HepG2 (cell line): ENCODE results near the gene ZSCAN31. TPM values are rescaled to one million over a fixed set of nuclear protein-coding genes. Genes with fewer than 3 reads are reported as not detected.

Experiments
- DMAP1 ChIP-seq: IDR thresholded peaks from 2 replicates; pipeline ENCODE4 v1.6.1; 2016
- GABPA ChIP-seq, 2 experiments: IDR thresholded peaks; 2 replicates each; pipeline ENCODE4 v1.6.1; 2011 to 2016; ENCODE audit warnings: low read depth in 2 of 2, low read length in 1 of 2, missing biosample characterization in 1 of 2, missing genetic modification characterization in 1 of 2
- GATAD1 ChIP-seq: IDR thresholded peaks from 2 replicates; pipeline ENCODE4 v1.6.1; 2016; ENCODE audit warnings: missing genetic modification reagents, missing compliant biosample characterization
- GLMP ChIP-seq: sonication (generic); formaldehyde crosslinking; IDR thresholded peaks from 2 replicates; pipeline ENCODE4 v1.9.0; 2021; ENCODE audit warnings: missing genetic modification reagents, mild to moderate bottlenecking, borderline replicate concordance
- GZF1 ChIP-seq: sonication (generic); formaldehyde crosslinking; IDR thresholded peaks from 2 replicates; pipeline ENCODE4 v1.5.1; 2020; ENCODE audit warnings: mild to moderate bottlenecking, missing genetic modification reagents
- HHEX ChIP-seq: IDR thresholded peaks from 2 replicates; pipeline ENCODE4 v1.6.1; 2016; ENCODE audit warnings: control low read depth
- KDM2A ChIP-seq: sonication (generic); formaldehyde crosslinking; IDR thresholded peaks from 2 replicates; pipeline ENCODE4 v1.4.0; 2020; ENCODE audit warnings: low read depth, missing genetic modification reagents, borderline replicate concordance
- LCORL ChIP-seq, 2 experiments: fragments of 450-650 bp in 1 of 2; sonication (generic) in 1 of 2; formaldehyde crosslinking in 1 of 2; IDR thresholded peaks; 2 replicates each; pipeline versions ENCODE4 v1.5.0 to v1.6.1; 2017 to 2020; ENCODE audit warnings: antibody characterized with exemption in 1 of 2, missing genetic modification reagents in 1 of 2
- NR3C1 ChIP-seq: sonication (generic); formaldehyde crosslinking; IDR thresholded peaks from 2 replicates; pipeline ENCODE4 v1.4.0; 2020; ENCODE audit warnings: missing genetic modification reagents
- RFXANK ChIP-seq: IDR thresholded peaks from 2 replicates; pipeline ENCODE4 v1.6.1; 2016
- SNAPC2 ChIP-seq: sonication (generic); formaldehyde crosslinking; IDR thresholded peaks from 2 replicates; pipeline ENCODE4 v1.8.1; 2022; ENCODE audit warnings: mild to moderate bottlenecking, missing genetic modification reagents
- SPEN ChIP-seq: sonication (generic); formaldehyde crosslinking; IDR thresholded peaks from 2 replicates; pipeline ENCODE4 v1.5.1; 2020; ENCODE audit warnings: low read depth, mild to moderate bottlenecking, missing genetic modification reagents
- TFDP1 ChIP-seq: IDR thresholded peaks from 2 replicates; pipeline ENCODE4 v1.6.1; 2016; ENCODE audit warnings: missing compliant biosample characterization, missing genetic modification reagents, borderline replicate concordance
- ZNF264 ChIP-seq: sonication (generic); formaldehyde crosslinking; IDR thresholded peaks from 2 replicates; pipeline ENCODE4 v1.4.0; 2020; ENCODE audit warnings: missing genetic modification reagents
- ZNF343 ChIP-seq: sonication (generic); formaldehyde crosslinking; IDR thresholded peaks from 2 replicates; pipeline ENCODE4 v1.4.0; 2020; ENCODE audit warnings: mild to moderate bottlenecking, missing genetic modification reagents
- ZNF709 ChIP-seq: sonication (generic); formaldehyde crosslinking; IDR thresholded peaks from 2 replicates; pipeline ENCODE4 v1.5.0; 2020; ENCODE audit warnings: mild to moderate bottlenecking, missing genetic modification reagents
- ZNF749 ChIP-seq: sonication (generic); formaldehyde crosslinking; IDR thresholded peaks from 2 replicates; pipeline ENCODE4 v1.8.0; 2022; ENCODE audit warnings: mild to moderate bottlenecking, missing genetic modification reagents, moderate library complexity, borderline replicate concordance
- polyA plus RNA-seq, 8 experiments: library from polyadenylated mRNA; depleted of rRNA in 3 of 8; stranded (reverse) in 7 of 8; unstranded in 1 of 8; fragments of >200 nt; fragmentation: Illumina TruSeq in 4 of 8; extraction: Trizol in 4 of 8; gene quantifications; 2 replicates each; pipeline versions ENCODE4 v1.2.1 to v1.2.3, GENCODE V29; 2011 to 2016; ENCODE audit warnings: low read depth in 4 of 8, missing spikeins in 1 of 8, mixed read lengths in 1 of 8; ENCODE audit not compliant: insufficient read depth in 1 of 8
- total RNA-seq, 5 experiments: library from RNA; depleted of rRNA; stranded (reverse); fragments of >200 nt; fragmentation: Illumina TruSeq; extraction: Trizol; gene quantifications; 2 replicates each; pipeline ENCODE4 v1.2.3, GENCODE V29; 2016; ENCODE audit warnings: low read depth in 1 of 5
- TF ChIP-seq, protein P1 (sequence below): sonication (generic); formaldehyde crosslinking; IDR thresholded peaks from 2 replicates; pipeline ENCODE4 v1.4.0; 2020; ENCODE audit warnings: mild to moderate bottlenecking, missing genetic modification reagents
- TF ChIP-seq, protein P2 (sequence below): IDR thresholded peaks from 2 replicates; pipeline ENCODE4 v1.6.1; 2012; ENCODE audit warnings: low read depth, low read length, improper control_type of control experiment
- TF ChIP-seq, protein P3 (sequence below): sonication (generic); formaldehyde crosslinking; IDR thresholded peaks from 2 replicates; pipeline ENCODE4 v1.5.0; 2020; ENCODE audit warnings: missing genetic modification reagents
- TF ChIP-seq, protein P4 (sequence below): sonication (generic); formaldehyde crosslinking; IDR thresholded peaks from 2 replicates; pipeline ENCODE4 v1.8.0; 2022; ENCODE audit warnings: mild to moderate bottlenecking, missing genetic modification reagents, borderline replicate concordance

The ZSCAN31 gene
- total and polyA plus RNA-seq, 2 of the 13 experiments (the other 11 are each of a cell fraction or from before 2014, with no cell fraction given) = 5.3 to 6.2 TPM

DNA sequence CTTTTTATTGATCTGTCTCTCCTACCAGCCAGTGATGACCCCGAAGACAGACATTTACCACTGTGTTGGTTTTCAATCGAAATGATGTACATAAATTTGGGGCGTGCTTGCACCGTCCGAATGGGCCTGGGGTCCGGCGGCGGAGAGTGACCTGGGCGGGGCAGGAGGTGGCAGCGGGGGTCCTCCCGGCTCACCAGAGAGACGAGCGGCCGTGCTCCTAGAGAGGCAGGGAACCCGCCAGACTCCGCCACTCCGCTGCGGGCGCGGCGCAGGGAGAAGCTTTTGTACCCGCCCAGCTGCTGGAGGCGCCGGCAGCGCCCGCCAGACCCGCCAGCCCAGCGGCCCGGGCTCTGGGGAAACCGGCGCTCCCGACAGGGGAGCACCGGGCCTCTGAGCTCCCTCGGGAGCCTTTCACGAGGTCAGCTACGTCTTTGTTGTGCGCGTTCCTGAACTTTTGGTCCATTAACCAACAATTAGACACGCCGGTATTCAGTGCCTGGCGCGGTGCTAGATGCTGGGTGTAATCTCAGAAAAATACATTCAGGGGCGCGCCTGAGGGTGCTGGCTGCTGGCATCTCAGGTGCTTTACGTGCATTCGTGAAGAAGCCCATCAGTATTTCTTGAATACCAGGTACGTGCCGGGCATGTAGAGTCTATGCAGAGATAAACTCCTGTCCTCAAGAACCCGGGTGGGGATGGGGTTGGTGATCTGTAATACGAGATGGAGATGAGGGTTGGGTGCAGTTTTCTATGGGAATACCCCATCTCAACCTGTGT is 54.5 kb downstream of the ZSCAN31 start, which contains the start of gene PGBD1 (continued):
- TF ChIP-seq TFDP1 (CRISPR knock-in tag) (no peak; the same call in 1 of the 2 replicates), ZNF709 (CRISPR knock-in tag) (no peak; the same call in 1 of the 2 replicates), HHEX (CRISPR knock-in tag) (no peak), ZNF264 (CRISPR knock-in tag) (no peak), GZF1 (CRISPR knock-in tag) (peak; percentile 68; the same call in 1 of the 2 replicates), GATAD1 (CRISPR knock-in tag) (peak; percentile 85), SPEN (CRISPR knock-in tag) (peak; percentile 76; the same call in 1 of the 2 replicates), ZNF343 (CRISPR knock-in tag) (no peak), NR3C1 (CRISPR knock-in tag) (no peak), GABPA (IDR thresholded peaks at IDR 0.05; ENCODE audit: low read depth, low read length) (peak; percentile 60), GABPA (CRISPR knock-in tag; IDR thresholded peaks at IDR 0.05; ENCODE audit: low read depth) (peak; percentile 80), DMAP1 (CRISPR knock-in tag) (peak; percentile 87), GLMP (no peak), LCORL (IDR thresholded peaks at IDR 0.05) (no peak), LCORL (CRISPR knock-in tag; IDR thresholded peaks at IDR 0.05) (peak; percentile 93), RFXANK (no peak), KDM2A (peak; percentile 97; the same call in 1 of the 2 replicates), SNAPC2 (CRISPR knock-in tag) (peak; percentile 64; the same call in 1 of the 2 replicates), ZNF749 (CRISPR knock-in tag) (no peak)
- TF ChIP-seq, protein P1, sequence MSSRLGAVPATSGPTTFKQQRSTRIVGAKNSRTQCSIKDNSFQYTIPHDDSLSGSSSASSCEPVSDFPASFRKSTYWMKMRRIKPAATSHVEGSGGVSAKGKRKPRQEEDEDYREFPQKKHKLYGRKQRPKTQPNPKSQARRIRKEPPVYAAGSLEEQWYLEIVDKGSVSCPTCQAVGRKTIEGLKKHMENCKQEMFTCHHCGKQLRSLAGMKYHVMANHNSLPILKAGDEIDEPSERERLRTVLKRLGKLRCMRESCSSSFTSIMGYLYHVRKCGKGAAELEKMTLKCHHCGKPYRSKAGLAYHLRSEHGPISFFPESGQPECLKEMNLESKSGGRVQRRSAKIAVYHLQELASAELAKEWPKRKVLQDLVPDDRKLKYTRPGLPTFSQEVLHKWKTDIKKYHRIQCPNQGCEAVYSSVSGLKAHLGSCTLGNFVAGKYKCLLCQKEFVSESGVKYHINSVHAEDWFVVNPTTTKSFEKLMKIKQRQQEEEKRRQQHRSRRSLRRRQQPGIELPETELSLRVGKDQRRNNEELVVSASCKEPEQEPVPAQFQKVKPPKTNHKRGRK (CRISPR knock-in tag) = no peak
- TF ChIP-seq, protein P2, sequence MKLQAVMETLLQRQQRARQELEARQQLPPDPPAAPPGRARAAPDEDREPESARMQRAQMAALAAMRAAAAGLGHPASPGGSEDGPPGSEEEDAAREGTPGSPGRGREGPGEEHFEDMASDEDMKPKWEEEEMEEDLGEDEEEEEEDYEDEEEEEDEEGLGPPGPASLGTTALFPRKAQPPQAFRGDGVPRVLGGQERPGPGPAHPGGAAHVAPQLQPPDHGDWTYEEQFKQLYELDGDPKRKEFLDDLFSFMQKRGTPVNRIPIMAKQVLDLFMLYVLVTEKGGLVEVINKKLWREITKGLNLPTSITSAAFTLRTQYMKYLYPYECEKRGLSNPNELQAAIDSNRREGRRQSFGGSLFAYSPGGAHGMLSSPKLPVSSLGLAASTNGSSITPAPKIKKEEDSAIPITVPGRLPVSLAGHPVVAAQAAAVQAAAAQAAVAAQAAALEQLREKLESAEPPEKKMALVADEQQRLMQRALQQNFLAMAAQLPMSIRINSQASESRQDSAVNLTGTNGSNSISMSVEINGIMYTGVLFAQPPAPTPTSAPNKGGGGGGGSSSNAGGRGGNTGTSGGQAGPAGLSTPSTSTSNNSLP = no peak
- TF ChIP-seq, protein P3, sequence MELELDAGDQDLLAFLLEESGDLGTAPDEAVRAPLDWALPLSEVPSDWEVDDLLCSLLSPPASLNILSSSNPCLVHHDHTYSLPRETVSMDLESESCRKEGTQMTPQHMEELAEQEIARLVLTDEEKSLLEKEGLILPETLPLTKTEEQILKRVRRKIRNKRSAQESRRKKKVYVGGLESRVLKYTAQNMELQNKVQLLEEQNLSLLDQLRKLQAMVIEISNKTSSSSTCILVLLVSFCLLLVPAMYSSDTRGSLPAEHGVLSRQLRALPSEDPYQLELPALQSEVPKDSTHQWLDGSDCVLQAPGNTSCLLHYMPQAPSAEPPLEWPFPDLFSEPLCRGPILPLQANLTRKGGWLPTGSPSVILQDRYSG (CRISPR knock-in tag) = 0 out of 2 replicates have a peak, but pooled peaks have one; percentile 53
- TF ChIP-seq, protein P4, sequence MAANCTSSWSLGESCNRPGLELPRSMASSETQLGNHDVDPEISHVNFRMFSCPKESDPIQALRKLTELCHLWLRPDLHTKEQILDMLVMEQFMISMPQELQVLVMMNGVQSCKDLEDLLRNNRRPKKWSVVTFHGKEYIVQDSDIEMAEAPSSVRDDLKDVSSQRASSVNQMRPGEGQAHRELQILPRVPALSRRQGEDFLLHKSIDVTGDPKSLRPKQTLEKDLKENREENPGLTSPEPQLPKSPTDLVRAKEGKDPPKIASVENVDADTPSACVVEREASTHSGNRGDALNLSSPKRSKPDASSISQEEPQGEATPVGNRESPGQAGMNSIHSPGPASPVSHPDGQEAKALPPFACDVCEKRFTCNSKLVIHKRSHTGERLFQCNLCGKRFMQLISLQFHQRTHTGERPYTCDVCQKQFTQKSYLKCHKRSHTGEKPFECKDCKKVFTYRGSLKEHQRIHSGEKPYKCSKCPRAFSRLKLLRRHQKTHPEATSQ (CRISPR knock-in tag) = no peak
